SK-N-SH (cell line): ENCODE results near the gene MCM5.

Experiments
- CHD2 ChIP-seq: fragments of 150-350 bp; IDR thresholded peaks from 2 replicates; pipeline ENCODE4 v1.6.1; 2018; ENCODE audit warnings: low read length; ENCODE audit not compliant: partially characterized antibody
- EP300 ChIP-seq, 2 experiments: IDR thresholded peaks; 2 replicates each; pipeline versions ENCODE4 v1.4.0 to v1.6.1; 2012; ENCODE audit warnings: borderline replicate concordance in 1 of 2, low read depth in 1 of 2, low read length in 1 of 2
- EZH2phosphoT487 ChIP-seq: fragments of 200-600 bp; sonication (generic); IDR thresholded peaks from 2 replicates; pipeline ENCODE4 v1.6.1; 2017; ENCODE audit warnings: low read depth, mixed run types, mild to moderate bottlenecking, antibody characterized with exemption, moderate library complexity, borderline replicate concordance
- GATA2 ChIP-seq: sonication (generic); formaldehyde crosslinking; IDR thresholded peaks from 2 replicates; pipeline ENCODE4 v1.5.0; 2020; ENCODE audit warnings: mild to moderate bottlenecking, missing genetic modification reagents
- MEF2A ChIP-seq: IDR thresholded peaks from 2 replicates; pipeline ENCODE4 v1.4.0; 2012; ENCODE audit warnings: low read depth, borderline replicate concordance
- REST ChIP-seq: IDR thresholded peaks from 2 replicates; pipeline ENCODE4 v1.6.1; 2012; ENCODE audit warnings: mild to moderate bottlenecking, low read depth, low read length, moderate library complexity
- RFX5 ChIP-seq: IDR thresholded peaks from 2 replicates; pipeline ENCODE4 v1.6.1; 2012; ENCODE audit warnings: mild to moderate bottlenecking, improper control_type of control experiment, low read length
- TF ChIP-seq, protein P1 (sequence below): fragments of 200-600 bp; sonication (generic); IDR thresholded peaks from 2 replicates; pipeline ENCODE4 v1.6.1; 2017; ENCODE audit warnings: antibody characterized with exemption, mild to moderate bottlenecking, moderate library complexity
- TF ChIP-seq, protein P2 (sequence below): fragments of 150-350 bp; IDR thresholded peaks from 2 replicates; pipeline ENCODE4 v1.6.1; 2017; ENCODE audit warnings: antibody characterized with exemption, low read length, low read depth, borderline replicate concordance

GRCh38 chr22:35418731-35419130 lies 18.8 kb downstream of the MCM5 start:
- TF ChIP-seq, protein P1, sequence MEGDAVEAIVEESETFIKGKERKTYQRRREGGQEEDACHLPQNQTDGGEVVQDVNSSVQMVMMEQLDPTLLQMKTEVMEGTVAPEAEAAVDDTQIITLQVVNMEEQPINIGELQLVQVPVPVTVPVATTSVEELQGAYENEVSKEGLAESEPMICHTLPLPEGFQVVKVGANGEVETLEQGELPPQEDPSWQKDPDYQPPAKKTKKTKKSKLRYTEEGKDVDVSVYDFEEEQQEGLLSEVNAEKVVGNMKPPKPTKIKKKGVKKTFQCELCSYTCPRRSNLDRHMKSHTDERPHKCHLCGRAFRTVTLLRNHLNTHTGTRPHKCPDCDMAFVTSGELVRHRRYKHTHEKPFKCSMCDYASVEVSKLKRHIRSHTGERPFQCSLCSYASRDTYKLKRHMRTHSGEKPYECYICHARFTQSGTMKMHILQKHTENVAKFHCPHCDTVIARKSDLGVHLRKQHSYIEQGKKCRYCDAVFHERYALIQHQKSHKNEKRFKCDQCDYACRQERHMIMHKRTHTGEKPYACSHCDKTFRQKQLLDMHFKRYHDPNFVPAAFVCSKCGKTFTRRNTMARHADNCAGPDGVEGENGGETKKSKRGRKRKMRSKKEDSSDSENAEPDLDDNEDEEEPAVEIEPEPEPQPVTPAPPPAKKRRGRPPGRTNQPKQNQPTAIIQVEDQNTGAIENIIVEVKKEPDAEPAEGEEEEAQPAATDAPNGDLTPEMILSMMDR, result no peak
- TF ChIP-seq, protein P2, sequence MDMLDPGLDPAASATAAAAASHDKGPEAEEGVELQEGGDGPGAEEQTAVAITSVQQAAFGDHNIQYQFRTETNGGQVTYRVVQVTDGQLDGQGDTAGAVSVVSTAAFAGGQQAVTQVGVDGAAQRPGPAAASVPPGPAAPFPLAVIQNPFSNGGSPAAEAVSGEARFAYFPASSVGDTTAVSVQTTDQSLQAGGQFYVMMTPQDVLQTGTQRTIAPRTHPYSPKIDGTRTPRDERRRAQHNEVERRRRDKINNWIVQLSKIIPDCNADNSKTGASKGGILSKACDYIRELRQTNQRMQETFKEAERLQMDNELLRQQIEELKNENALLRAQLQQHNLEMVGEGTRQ, result no peak
- TF ChIP-seq EZH2phosphoT487 (no peak), MEF2A (no peak), REST (no peak), GATA2 (CRISPR knock-in tag) (no peak), CHD2 (no peak), EP300 (IDR thresholded peaks at IDR 0.05; ENCODE audit: borderline replicate concordance in 1 of 2, low read depth in 1 of 2, low read length in 1 of 2) (no peak), RFX5 (no peak)
